GM10847 (cell line): Measurements from ENCODE around the gene SLC18A3.

Experiments
- POLR2A ChIP-seq: IDR thresholded peaks from 2 replicates; pipeline ENCODE4 v1.6.1; 2011; ENCODE audit not compliant: insufficient read length; ENCODE audit errors: extremely low read depth

The SLC18A3 gene

GRCh38 chr10:49610114-49610457 is at the start of gene SLC18A3:
Gene SLC18A3 (plus strand): TSS chr10:49610310. CDS start chr10:49610741, 431 bp downstream.
- no peak for TF ChIP-seq POLR2A

GRCh38 chr10:49560526-49560925 is 49.6 kb upstream of the SLC18A3 start:
- no peak for TF ChIP-seq POLR2A

- TF ChIP-seq POLR2A: no peak
Measured at GRCh38 chr10:49562893-49563292, 47.2 kb upstream of the SLC18A3 start.

GRCh38 chr10:49564461-49565009 is 45.6 kb upstream of the SLC18A3 start:
- TF ChIP-seq POLR2A: no peak

- TF ChIP-seq POLR2A: no peak
Measured at GRCh38 chr10:49567810-49568209, 42.3 kb upstream of the SLC18A3 start.

- no peak for TF ChIP-seq POLR2A
Measured at GRCh38 chr10:49568235-49568634, 41.9 kb upstream of the SLC18A3 start.

- no peak for TF ChIP-seq POLR2A
Measured at GRCh38 chr10:49569031-49569631, 41.0 kb upstream of the SLC18A3 start.

GRCh38 chr10:49571388-49571787 is 38.7 kb upstream of the SLC18A3 start:
- no peak for TF ChIP-seq POLR2A

GRCh38 chr10:49572594-49573114 is 37.5 kb upstream of the SLC18A3 start:
- TF ChIP-seq POLR2A: no peak

GRCh38 chr10:49575489-49576072 is 34.5 kb upstream of the SLC18A3 start:
- no peak for TF ChIP-seq POLR2A

- no peak for TF ChIP-seq POLR2A
Measured at GRCh38 chr10:49577182-49577925, 32.8 kb upstream of the SLC18A3 start.

- no peak for TF ChIP-seq POLR2A
Measured at GRCh38 chr10:49578392-49578791, 31.7 kb upstream of the SLC18A3 start.

GRCh38 chr10:49579621-49580020 is 30.5 kb upstream of the SLC18A3 start:
- TF ChIP-seq POLR2A: no peak

- TF ChIP-seq POLR2A: no peak
Measured at GRCh38 chr10:49585387-49585786, 24.7 kb upstream of the SLC18A3 start.

GRCh38 chr10:49587981-49588380 is 22.1 kb upstream of the SLC18A3 start:
- no peak for TF ChIP-seq POLR2A
